WTC11 (cell line): ENCODE results near the gene TREML1. TPM values are rescaled to one million over a fixed set of nuclear protein-coding genes. Genes with fewer than 3 reads are reported as not detected.
"Not testable (repeated sequence)": the region's sequence is repeated elsewhere in the genome, so short reads cannot be mapped to it uniquely, and the experiment has no call there.

Experiments
- ATAC-seq: fragments of 200-7000 bp; cut with Tn5 transposase; 2 replicates; pipeline ENCODE4 v1.10.0; 2021; ENCODE audit warnings: mild to moderate bottlenecking, moderate library complexity
- CTCF ChIA-PET: fragments of 300-600 bp; sonication (Branson Sonifier 250); formaldehyde crosslinking; loops from one replicate; lab custom pipeline; 2021; ENCODE audit warnings: antibody characterized with exemption; lab: Charles Lee
- POLR2A ChIA-PET: fragments of 350-600 bp; sonication (Branson Sonifier 250); formaldehyde crosslinking; loops from one replicate; lab custom pipeline; 2021; ENCODE audit warnings: antibody characterized with exemption; lab: Charles Lee
- DNase-seq: peaks from one replicate; pipeline ENCODE4 v3.0.0; 2021; ENCODE audit warnings: low spot score
- H3K27ac Mint-ChIP-seq: 2 replicates; pipeline ENCODE4 v1.8.0; 2021; ENCODE audit warnings: mixed read lengths
- H3K27me3 Mint-ChIP-seq: 2 replicates; pipeline ENCODE4 v1.8.0; 2021; ENCODE audit warnings: low read depth, mild to moderate bottlenecking, moderate library complexity, mixed read lengths
- H3K36me3 Mint-ChIP-seq: 2 replicates; pipeline ENCODE4 v1.8.0; 2021; ENCODE audit warnings: mixed read lengths
- H3K4me1 Mint-ChIP-seq: 2 replicates; pipeline ENCODE4 v1.8.0; 2022; ENCODE audit warnings: mixed read lengths
- H3K4me3 Mint-ChIP-seq: 2 replicates; pipeline ENCODE4 v1.8.0; 2021; ENCODE audit warnings: mild to moderate bottlenecking, moderate library complexity, mixed read lengths
- H3K9me3 Mint-ChIP-seq: 2 replicates; pipeline ENCODE4 v1.8.0; 2021; ENCODE audit warnings: mixed read lengths
- AFF4 ChIP-seq: sonication (generic); formaldehyde crosslinking; IDR thresholded peaks from 2 replicates; pipeline ENCODE4 v1.8.1; 2023; ENCODE audit warnings: mild to moderate bottlenecking, missing genetic modification reagents, borderline replicate concordance
- ATF1 ChIP-seq: sonication (generic); formaldehyde crosslinking; IDR thresholded peaks from 2 replicates; pipeline ENCODE4 v1.8.1; 2023; ENCODE audit warnings: mild to moderate bottlenecking, moderate library complexity, missing genetic modification reagents
- ATF2 ChIP-seq: sonication (generic); formaldehyde crosslinking; IDR thresholded peaks from 2 replicates; pipeline ENCODE4 v1.8.1; 2022; ENCODE audit warnings: low read depth, missing genetic modification reagents, borderline replicate concordance
- FOXP1 ChIP-seq: sonication (generic); formaldehyde crosslinking; IDR thresholded peaks from 2 replicates; pipeline ENCODE4 v1.8.0; 2022; ENCODE audit warnings: missing genetic modification reagents, mild to moderate bottlenecking, moderate library complexity, borderline replicate concordance
- GTF2I ChIP-seq: fragments of 250-450 bp; sonication (Bioruptor Pico); conservative IDR thresholded peaks from 2 replicates; pipeline ENCODE4 v1.4.0; 2021; ENCODE audit warnings: mild to moderate bottlenecking
- MXD4 ChIP-seq: fragments of 250-450 bp; sonication (Bioruptor Pico); IDR thresholded peaks from 2 replicates; pipeline ENCODE4 v1.8.0; 2021; ENCODE audit warnings: mild to moderate bottlenecking, moderate library complexity, borderline replicate concordance
- SOX15 ChIP-seq: fragments of 250-450 bp; sonication (Bioruptor Pico); IDR thresholded peaks from 2 replicates; pipeline ENCODE4 v1.9.0; 2021; ENCODE audit warnings: mild to moderate bottlenecking
- STAT6 ChIP-seq: sonication (generic); formaldehyde crosslinking; conservative IDR thresholded peaks from 2 replicates; pipeline ENCODE4 v1.8.1; 2023; ENCODE audit warnings: mild to moderate bottlenecking, low read depth, missing genetic modification reagents, moderate library complexity
- ZBTB43 ChIP-seq: sonication (generic); formaldehyde crosslinking; IDR thresholded peaks from 2 replicates; pipeline ENCODE4 v1.8.1; 2023; ENCODE audit warnings: mild to moderate bottlenecking, missing genetic modification reagents
- total RNA-seq: library from RNA; stranded (reverse); gene quantifications from 3 replicates; pipeline ENCODE4 v1.2.3, GENCODE V29; 2021
- TF ChIP-seq, protein P1 (sequence below): fragments of 250-450 bp; sonication (Bioruptor Pico); conservative IDR thresholded peaks from 2 replicates; pipeline ENCODE4 v1.9.0; 2021; ENCODE audit warnings: mild to moderate bottlenecking

TREML1 gene
- total RNA-seq, 1 experiment from 2014 or later = not detected

GRCh38 chr6:41119508-41119907 is 34.6 kb downstream of the TREML1 start (continued):
- no peak for TF ChIP-seq ZBTB43 (CRISPR knock-in tag)
- TF ChIP-seq, all 79 proteins: peak for 0

GRCh38 chr6:41115027-41115426 is 39.1 kb downstream of the TREML1 start:
- H3K36me3 Mint-ChIP-seq, H3K9me3 Mint-ChIP-seq, POLR2A ChIA-PET, CTCF ChIA-PET, H3K4me3 Mint-ChIP-seq, ATAC-seq, H3K27ac Mint-ChIP-seq, H3K4me1 Mint-ChIP-seq, DNase-seq, H3K27me3 Mint-ChIP-seq: not testable (repeated sequence)

DNA sequence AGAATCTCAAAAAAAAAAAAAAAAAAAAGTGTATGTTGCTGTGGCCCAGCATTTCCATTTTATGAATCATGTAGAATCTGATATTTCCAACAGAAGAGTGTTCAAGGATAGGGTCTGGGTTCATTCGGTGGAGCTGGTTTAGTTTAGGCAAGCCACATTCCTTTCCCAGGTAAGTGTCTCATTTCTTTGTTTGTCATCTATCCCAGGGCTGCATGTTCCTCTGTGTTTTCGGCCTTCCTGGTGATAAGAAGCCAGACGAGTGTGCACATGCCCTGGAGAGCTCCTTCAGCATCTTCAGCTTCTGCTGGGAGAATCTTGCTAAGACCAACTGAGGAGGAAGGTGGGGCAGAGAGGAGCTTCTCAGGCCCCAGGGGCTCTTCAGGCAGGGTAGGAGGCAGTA is 43.1 kb downstream of the TREML1 start:
- Mint-ChIP-seq H3K36me3 (no peaks in the 10 kb centered on the region), H3K9me3 (no peaks in the 10 kb centered on the region), H3K4me1 (no peaks in the 10 kb centered on the region), H3K27me3 (no peaks in the 10 kb centered on the region), H3K27ac (no peak overlapping the region), H3K4me3 (no peak overlapping the region)
- no peak for ATAC-seq
- TF ChIP-seq SOX15 (CRISPR knock-in tag) (no peak), FOXP1 (CRISPR knock-in tag) (no peak), MXD4 (CRISPR knock-in tag) (no peak), ATF2 (CRISPR knock-in tag) (no peak), STAT6 (no peak), GTF2I (CRISPR knock-in tag) (no peak), ATF1 (CRISPR knock-in tag) (no peak), AFF4 (no peak)
- TF ChIP-seq, protein P1, sequence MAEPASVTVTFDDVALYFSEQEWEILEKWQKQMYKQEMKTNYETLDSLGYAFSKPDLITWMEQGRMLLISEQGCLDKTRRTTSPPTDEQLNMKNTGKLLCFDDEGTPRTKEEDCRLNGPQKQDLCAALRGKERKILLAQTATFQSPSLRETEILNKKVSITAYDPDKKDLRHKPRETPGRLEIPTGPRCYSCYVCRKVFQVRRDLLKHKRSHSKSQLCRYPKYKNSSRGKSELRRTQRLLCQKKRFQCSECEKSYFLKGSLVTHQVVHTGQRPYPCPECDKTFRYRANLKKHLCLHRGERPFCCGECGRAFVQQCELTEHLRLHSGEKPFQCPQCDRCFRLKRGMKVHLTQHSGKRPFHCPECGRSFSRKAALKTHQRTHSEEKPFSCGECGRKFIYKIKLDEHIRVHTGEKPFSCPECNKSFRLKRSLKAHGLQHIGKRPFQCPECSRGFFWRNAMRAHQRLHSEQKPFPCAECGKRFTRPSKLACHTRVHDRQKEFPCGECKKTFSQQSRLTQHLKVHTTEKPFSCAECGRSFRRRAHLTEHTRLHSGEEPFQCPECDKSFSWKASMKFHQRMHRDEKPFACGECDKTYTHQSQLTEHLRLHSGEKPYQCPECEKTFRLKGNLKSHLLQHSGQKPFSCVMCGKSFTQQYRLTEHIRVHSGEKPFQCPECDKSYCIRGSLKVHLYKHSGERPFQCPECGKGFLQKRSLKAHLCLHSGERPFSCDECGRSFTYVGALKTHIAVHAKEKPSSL = no peak
- ChIA-PET CTCF (interaction anchor here (0.7 to 2.6 kb wide), 4 partner anchors 10 to 81 kb away, joined by 4 to 6 read pairs (median 6); no protein-coding TSS in a partner anchor), POLR2A (interaction anchor here (0.7 kb wide), 1 partner anchor 63 kb away, joined by 4 read pairs; no protein-coding TSS in a partner anchor)
- no peak for DNase-seq
